ENCODE data around the gene MAPKAP1. TPM values are rescaled to one million over a fixed set of nuclear protein-coding genes. Genes with fewer than 3 reads are reported as not detected.

Gene MAPKAP1
- total and polyA plus RNA-seq, 9 of the 15 experiments (the other 6 are each of a cell fraction or from before 2014, with no cell fraction given): 2.6 to 82.1 (median 61.1) TPM

DNA sequence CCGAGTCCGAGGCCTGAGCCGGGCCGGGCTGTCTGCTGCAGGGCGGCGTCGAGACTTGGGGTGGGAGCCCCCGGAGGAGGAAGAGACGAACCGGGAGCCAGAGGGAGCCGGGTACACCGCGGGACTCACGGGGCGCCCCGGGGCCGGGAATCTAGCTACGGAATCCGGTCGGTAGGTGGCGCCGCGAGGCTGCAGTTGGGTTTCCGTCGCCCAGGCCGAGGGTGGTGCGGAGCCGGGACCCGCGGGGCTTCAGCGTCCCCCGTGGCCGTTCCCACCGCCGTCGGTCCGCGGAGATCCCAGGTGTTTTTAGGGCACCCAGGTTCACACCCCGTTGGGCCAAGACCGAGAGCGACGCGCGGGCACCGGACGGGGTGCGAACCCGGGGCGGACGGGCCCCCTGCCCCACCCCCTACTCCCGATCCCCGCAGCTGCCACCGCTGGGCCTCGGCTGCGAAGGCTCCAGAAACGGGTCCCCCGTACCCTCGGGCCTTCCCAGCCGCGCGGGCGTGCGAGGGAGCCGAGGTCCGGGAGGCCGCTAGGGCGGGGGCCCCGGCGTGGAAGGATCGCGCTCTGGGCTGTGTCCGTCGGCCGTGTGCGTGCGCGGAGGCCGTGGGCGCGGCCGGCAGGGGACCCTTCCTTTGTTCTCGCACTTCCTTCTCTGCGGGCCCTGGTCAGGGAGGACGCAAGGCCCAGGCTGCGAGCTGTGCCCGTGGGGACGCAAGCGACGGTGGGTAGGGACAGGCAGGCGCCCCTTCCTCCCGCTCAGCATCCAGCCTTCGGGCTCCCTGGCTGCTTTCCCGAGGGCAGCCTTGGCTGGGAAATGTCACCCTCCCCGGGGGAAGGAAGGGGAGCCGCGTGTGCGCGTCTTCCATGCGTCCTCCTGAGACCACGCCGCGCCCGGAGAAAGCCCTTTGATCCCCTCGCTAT, 298.8 kb downstream of the MAPKAP1 start (continued):
- TF ChIP-seq ZNF217 (CRISPR knock-in tag; IDR thresholded peaks at IDR 0.05) (no peak), RBM25 (IDR thresholded peaks at IDR 0.05; ENCODE audit: low read depth, low read length, severe bottlenecking) (no peak), DEAF1 (CRISPR knock-in tag; IDR thresholded peaks at IDR 0.05) (peak; percentile 68; the same call in 1 of the 2 replicates), ZNF282 (CRISPR knock-in tag; IDR thresholded peaks at IDR 0.05) (no peak), E2F6 (IDR thresholded peaks at IDR 0.05; ENCODE audit: borderline replicate concordance in 1 of 2, extremely low read depth in 1 of 2, insufficient read depth in 1 of 2, insufficient read length in 1 of 2, low read depth in 1 of 2, low read length in 1 of 2, poor library complexity in 1 of 2, severe bottlenecking in 1 of 2) (peak in 1 of 2 experiments; percentile 38), CXXC5 (CRISPR knock-in tag; IDR thresholded peaks at IDR 0.05) (peak; percentile 43; the same call in 1 of the 2 replicates), MYNN (IDR thresholded peaks at IDR 0.05) (no peak), MYNN (CRISPR knock-in tag; IDR thresholded peaks at IDR 0.05) (no peak), PREB (CRISPR knock-in tag; IDR thresholded peaks at IDR 0.05) (no peak), ZNF507 (tag; conservative IDR thresholded peaks at IDR 0.05) (no peak), ZFP91 (CRISPR knock-in tag; IDR thresholded peaks at IDR 0.05) (no peak), FOXK2 (conservative IDR thresholded peaks at IDR 0.05 in 1 of 2, IDR thresholded peaks at IDR 0.05 in 1 of 2; ENCODE audit: low read depth in 2 of 2) (no peak), RBFOX2 (IDR thresholded peaks at IDR 0.05; ENCODE audit: low read depth, low read length) (peak; percentile 49; the same call in 1 of the 2 replicates), ZNF197 (CRISPR knock-in tag; IDR thresholded peaks at IDR 0.05; ENCODE audit: low read depth) (no peak), HDAC6 (IDR thresholded peaks at IDR 0.05; ENCODE audit: low read depth, low read length) (no peak), MTA3 (IDR thresholded peaks at IDR 0.05; ENCODE audit: borderline replicate concordance) (0 out of 2 replicates have a peak, but pooled peaks have one; percentile 29), HNRNPLL (IDR thresholded peaks at IDR 0.05; ENCODE audit: low read depth, low read length, poor library complexity, severe bottlenecking) (no peak)
- TF ChIP-seq, protein P1, sequence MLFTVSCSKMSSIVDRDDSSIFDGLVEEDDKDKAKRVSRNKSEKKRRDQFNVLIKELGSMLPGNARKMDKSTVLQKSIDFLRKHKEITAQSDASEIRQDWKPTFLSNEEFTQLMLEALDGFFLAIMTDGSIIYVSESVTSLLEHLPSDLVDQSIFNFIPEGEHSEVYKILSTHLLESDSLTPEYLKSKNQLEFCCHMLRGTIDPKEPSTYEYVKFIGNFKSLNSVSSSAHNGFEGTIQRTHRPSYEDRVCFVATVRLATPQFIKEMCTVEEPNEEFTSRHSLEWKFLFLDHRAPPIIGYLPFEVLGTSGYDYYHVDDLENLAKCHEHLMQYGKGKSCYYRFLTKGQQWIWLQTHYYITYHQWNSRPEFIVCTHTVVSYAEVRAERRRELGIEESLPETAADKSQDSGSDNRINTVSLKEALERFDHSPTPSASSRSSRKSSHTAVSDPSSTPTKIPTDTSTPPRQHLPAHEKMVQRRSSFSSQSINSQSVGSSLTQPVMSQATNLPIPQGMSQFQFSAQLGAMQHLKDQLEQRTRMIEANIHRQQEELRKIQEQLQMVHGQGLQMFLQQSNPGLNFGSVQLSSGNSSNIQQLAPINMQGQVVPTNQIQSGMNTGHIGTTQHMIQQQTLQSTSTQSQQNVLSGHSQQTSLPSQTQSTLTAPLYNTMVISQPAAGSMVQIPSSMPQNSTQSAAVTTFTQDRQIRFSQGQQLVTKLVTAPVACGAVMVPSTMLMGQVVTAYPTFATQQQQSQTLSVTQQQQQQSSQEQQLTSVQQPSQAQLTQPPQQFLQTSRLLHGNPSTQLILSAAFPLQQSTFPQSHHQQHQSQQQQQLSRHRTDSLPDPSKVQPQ (CRISPR knock-in tag; IDR thresholded peaks at IDR 0.05; ENCODE audit: borderline replicate concordance): no peak

Measured in K562 (cell line).